ENCODE results near the gene C2CD4D. TPM values are rescaled to one million over a fixed set of nuclear protein-coding genes. Genes with fewer than 3 reads are reported as not detected.

The C2CD4D gene
- total RNA-seq, 1 donor from 2014 or later = 0.16 TPM

DNA sequence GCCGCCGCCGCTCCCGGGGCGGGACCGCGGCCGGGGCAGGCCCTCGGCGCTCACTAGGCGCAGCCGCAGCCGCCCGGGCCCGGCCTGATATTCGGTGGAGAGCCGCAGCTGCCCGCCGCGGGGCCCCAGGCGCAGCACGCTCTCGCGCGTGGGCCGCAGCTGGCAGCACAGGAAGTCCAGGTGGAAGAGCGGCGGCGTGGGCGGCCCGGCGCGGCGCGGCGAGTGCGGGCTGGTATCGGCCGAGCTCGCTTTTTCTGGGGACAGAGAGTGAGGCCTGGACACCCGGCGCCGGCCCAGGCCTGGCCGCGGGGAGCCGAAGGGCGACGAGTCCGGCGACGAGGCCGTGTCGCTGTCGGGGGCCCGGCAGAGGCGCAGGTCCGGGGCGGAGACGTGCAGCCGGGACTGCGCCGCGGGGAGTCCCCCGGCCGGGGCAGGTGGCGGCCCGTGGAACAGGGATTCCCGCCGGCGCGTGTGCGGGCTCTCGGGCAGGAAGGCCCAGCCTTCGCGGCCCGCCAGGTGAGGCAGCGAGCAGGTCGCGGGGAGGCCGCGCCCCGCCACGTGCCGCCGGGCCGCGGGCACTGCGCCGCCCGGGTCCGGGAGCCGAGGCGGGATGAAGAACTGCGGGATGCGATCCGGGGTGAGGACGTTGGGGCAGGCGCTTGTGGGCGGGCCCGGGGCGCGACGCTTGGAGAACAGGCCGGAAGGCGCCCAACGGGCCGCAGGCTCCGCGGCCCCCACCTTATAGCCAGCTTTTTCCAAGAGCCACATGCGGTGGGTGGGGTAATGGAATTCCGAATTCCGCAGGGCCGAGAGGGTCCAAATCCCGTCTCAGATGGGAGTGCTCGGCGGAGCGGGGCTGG lies 1.2 kb downstream of the C2CD4D start:
- Histone ChIP-seq H3K9ac (ENCODE audit: low read length) (no peak overlapping the region), H2AFZ (ENCODE audit: low read depth, low read length) (peak overlapping the region; percentile 46), H3K27me3 (ENCODE audit: insufficient read depth, low read length) (peaks cover 21% of the 10 kb centered on the region), H3K9me3 (ENCODE audit: insufficient read depth, low read depth, low read length) (no peaks in the 10 kb centered on the region), H3K36me3 (ENCODE audit: insufficient read depth, low read length) (no peaks in the 10 kb centered on the region), H3K4me1 (ENCODE audit: insufficient read depth, low read length) (peaks cover 27% of the 10 kb centered on the region), H3K4me3 (ENCODE audit: insufficient read depth, low read depth, low read length) (peak overlapping the region; percentile 40), H3K79me2 (ENCODE audit: insufficient read depth, low read length) (no peaks in the 10 kb centered on the region), H3K27ac (ENCODE audit: low read depth, low read length) (no peak overlapping the region), H3K4me2 (ENCODE audit: low read length) (peak overlapping the region; percentile 81), H4K20me1 (ENCODE audit: insufficient read depth, low read length) (peaks cover 15% of the 10 kb centered on the region)
- Mint-ChIP-seq H3K27ac (ENCODE audit: unreplicated experiment) (no peak overlapping the region), H3K27me3 (ENCODE audit: low read depth, unreplicated experiment) (peaks cover 12% of the 10 kb centered on the region), H3K4me1 (ENCODE audit: low read depth, unreplicated experiment) (peaks cover 33% of the 10 kb centered on the region), H3K4me3 (ENCODE audit: unreplicated experiment) (peak overlapping the region; percentile 69), H3K9me3 (ENCODE audit: unreplicated experiment) (no peaks in the 10 kb centered on the region), H3K36me3 (ENCODE audit: low read depth, unreplicated experiment) (no peaks in the 10 kb centered on the region)
- FAIRE-seq = no peak
- no peak for DNase-seq (ENCODE audit: low read depth)
- peak; percentile 39 for TF ChIP-seq EZH2 (IDR thresholded peaks at IDR 0.05; ENCODE audit: insufficient read depth, low read length)
- TF ChIP-seq CTCF (IDR thresholded peaks at IDR 0.05; ENCODE audit: insufficient read depth, low read depth, low read length) = no peak

DNA sequence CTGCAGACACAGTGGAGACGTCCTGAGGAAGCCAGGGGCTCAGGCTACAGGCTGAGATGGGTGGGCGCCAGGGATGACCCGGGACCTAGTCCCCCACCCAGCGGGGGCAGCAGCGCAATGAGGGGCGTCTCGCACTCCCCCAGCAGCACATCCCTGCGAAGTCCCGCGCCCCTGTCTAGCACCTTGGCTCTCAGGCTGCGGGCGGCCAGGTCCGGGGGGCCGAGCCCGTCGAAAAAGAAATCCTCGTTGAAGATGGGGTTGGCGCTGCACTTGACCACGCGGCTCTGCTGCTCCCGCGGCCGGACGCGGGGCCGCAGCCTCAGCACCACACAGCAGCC lies 1.8 kb downstream of the C2CD4D start:
- DNase-seq (ENCODE audit: low read depth) (no peak), FAIRE-seq (no peak)
- Histone ChIP-seq H4K20me1 (ENCODE audit: insufficient read depth, low read length) (peaks cover 15% of the 10 kb centered on the region), H3K9ac (ENCODE audit: low read length) (no peak overlapping the region), H3K27ac (ENCODE audit: low read depth, low read length) (no peak overlapping the region), H3K27me3 (ENCODE audit: insufficient read depth, low read length) (peaks cover 21% of the 10 kb centered on the region), H3K36me3 (ENCODE audit: insufficient read depth, low read length) (no peaks in the 10 kb centered on the region), H3K4me1 (ENCODE audit: insufficient read depth, low read length) (peaks cover 27% of the 10 kb centered on the region), H3K4me2 (ENCODE audit: low read length) (peak overlapping the region; percentile 81), H3K79me2 (ENCODE audit: insufficient read depth, low read length) (no peaks in the 10 kb centered on the region), H2AFZ (ENCODE audit: low read depth, low read length) (peak overlapping the region; percentile 46), H3K4me3 (ENCODE audit: insufficient read depth, low read depth, low read length) (peak overlapping the region; percentile 40), H3K9me3 (ENCODE audit: insufficient read depth, low read depth, low read length) (no peaks in the 10 kb centered on the region)
- TF ChIP-seq EZH2 (IDR thresholded peaks at IDR 0.05; ENCODE audit: insufficient read depth, low read length) = peak; percentile 56
- TF ChIP-seq CTCF (IDR thresholded peaks at IDR 0.05; ENCODE audit: insufficient read depth, low read depth, low read length) = no peak
- no peak overlapping the region for H3K27ac Mint-ChIP-seq (ENCODE audit: unreplicated experiment)
- no peaks in the 10 kb centered on the region for H3K9me3 Mint-ChIP-seq (ENCODE audit: unreplicated experiment)
- H3K36me3 Mint-ChIP-seq (ENCODE audit: low read depth, unreplicated experiment) = no peaks in the 10 kb centered on the region
- H3K27me3 Mint-ChIP-seq (ENCODE audit: low read depth, unreplicated experiment) = peaks cover 16% of the 10 kb centered on the region
- peaks cover 33% of the 10 kb centered on the region for H3K4me1 Mint-ChIP-seq (ENCODE audit: low read depth, unreplicated experiment)
- H3K4me3 Mint-ChIP-seq (ENCODE audit: unreplicated experiment) = no peak overlapping the region

DNA sequence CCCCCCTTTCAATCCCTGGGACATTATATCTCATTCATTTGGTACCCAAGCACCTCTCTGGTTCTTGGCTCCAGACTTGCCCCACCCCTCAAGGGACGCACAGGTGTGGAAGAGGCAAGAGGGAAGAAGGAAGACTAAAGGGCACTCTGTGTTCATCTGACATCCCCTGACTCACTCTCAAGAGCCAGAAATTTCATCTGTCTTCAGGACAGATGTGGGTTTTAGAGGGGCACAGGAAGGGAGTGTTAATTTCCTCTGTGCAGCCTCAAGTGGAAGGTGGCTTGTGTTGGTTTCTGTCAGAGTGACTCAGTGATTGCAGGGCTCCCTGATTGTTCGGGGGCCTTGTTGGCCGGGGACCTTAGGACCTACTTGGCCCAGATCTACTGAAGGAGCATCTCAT lies 2.4 kb downstream of the C2CD4D start:
- peaks cover 22% of the 10 kb centered on the region for H3K27me3 Mint-ChIP-seq (ENCODE audit: low read depth, unreplicated experiment)
- peaks cover 21% of the 10 kb centered on the region for H3K27me3 ChIP-seq (ENCODE audit: insufficient read depth, low read length)

More for the DNA sequence above, 2.4 kb downstream of the C2CD4D start:
- Mint-ChIP-seq H3K4me3 (ENCODE audit: unreplicated experiment) (peak overlapping the region; percentile 58), H3K36me3 (ENCODE audit: low read depth, unreplicated experiment) (no peaks in the 10 kb centered on the region), H3K9me3 (ENCODE audit: unreplicated experiment) (no peaks in the 10 kb centered on the region), H3K4me1 (ENCODE audit: low read depth, unreplicated experiment) (peaks cover 33% of the 10 kb centered on the region), H3K27ac (ENCODE audit: unreplicated experiment) (no peak overlapping the region)
- Histone ChIP-seq H3K36me3 (ENCODE audit: insufficient read depth, low read length) (no peaks in the 10 kb centered on the region), H4K20me1 (ENCODE audit: insufficient read depth, low read length) (peaks cover 15% of the 10 kb centered on the region), H3K79me2 (ENCODE audit: insufficient read depth, low read length) (no peaks in the 10 kb centered on the region), H3K4me3 (ENCODE audit: insufficient read depth, low read depth, low read length) (no peak overlapping the region), H3K27ac (ENCODE audit: low read depth, low read length) (no peak overlapping the region), H3K4me1 (ENCODE audit: insufficient read depth, low read length) (peaks cover 27% of the 10 kb centered on the region), H3K9me3 (ENCODE audit: insufficient read depth, low read depth, low read length) (no peaks in the 10 kb centered on the region), H2AFZ (ENCODE audit: low read depth, low read length) (no peak overlapping the region), H3K4me2 (ENCODE audit: low read length) (no peak overlapping the region), H3K9ac (ENCODE audit: low read length) (no peak overlapping the region)
- no peak for TF ChIP-seq EZH2 (IDR thresholded peaks at IDR 0.05; ENCODE audit: insufficient read depth, low read length)
- no peak for TF ChIP-seq CTCF (IDR thresholded peaks at IDR 0.05; ENCODE audit: insufficient read depth, low read depth, low read length)
- no peak for FAIRE-seq
- DNase-seq (ENCODE audit: low read depth) = no peak
